Jurkat, Clone E6-1 (cell line): ENCODE results near the gene NME8.

Experiments used
- DNase-seq: peaks from one replicate; pipeline ENCODE4 v3.0.0-alpha.2; 2011; ENCODE audit warnings: low read depth, low spot score
- H3K4me3 ChIP-seq: 2 replicates; pipeline ENCODE4 v1.5.1; 2011; ENCODE audit warnings: mild to moderate bottlenecking, low read length, control low read depth, moderate library complexity

NME8 gene

GRCh38 chr7:37928878-37929277, 80.5 kb downstream of the NME8 start:
- no peak overlapping the region for H3K4me3 ChIP-seq
- DNase-seq: no peak

GRCh38 chr7:37930226-37930948, 82.0 kb downstream of the NME8 start:
- H3K4me3 ChIP-seq: no peak overlapping the region
- no peak for DNase-seq

- H3K4me3 ChIP-seq: no peak overlapping the region
- DNase-seq: no peak
Measured at GRCh38 chr7:37932543-37932942, 84.1 kb downstream of the NME8 start.

GRCh38 chr7:37933018-37933566, 84.7 kb downstream of the NME8 start:
- DNase-seq: no peak
- H3K4me3 ChIP-seq: no peak overlapping the region

- H3K4me3 ChIP-seq: no peak overlapping the region
- DNase-seq: no peak
Measured at GRCh38 chr7:37942934-37943610, 94.7 kb downstream of the NME8 start.

- no peak overlapping the region for H3K4me3 ChIP-seq
- DNase-seq: no peak
Measured at GRCh38 chr7:37943905-37944736, 95.7 kb downstream of the NME8 start.

GRCh38 chr7:37944737-37945054, 96.3 kb downstream of the NME8 start:
- no peak overlapping the region for H3K4me3 ChIP-seq
- no peak for DNase-seq

GRCh38 chr7:37945336-37945735, 96.9 kb downstream of the NME8 start:
- H3K4me3 ChIP-seq: no peak overlapping the region
- DNase-seq: no peak

GRCh38 chr7:37947138-37947940, 98.9 kb downstream of the NME8 start:
- DNase-seq: no peak
- H3K4me3 ChIP-seq: no peak overlapping the region

GRCh38 chr7:37947941-37948210, 99.5 kb downstream of the NME8 start:
- no peak for DNase-seq
- H3K4me3 ChIP-seq: no peak overlapping the region
